Measurements from ENCODE around the gene CTNNA1.

CTNNA1 gene

DNA sequence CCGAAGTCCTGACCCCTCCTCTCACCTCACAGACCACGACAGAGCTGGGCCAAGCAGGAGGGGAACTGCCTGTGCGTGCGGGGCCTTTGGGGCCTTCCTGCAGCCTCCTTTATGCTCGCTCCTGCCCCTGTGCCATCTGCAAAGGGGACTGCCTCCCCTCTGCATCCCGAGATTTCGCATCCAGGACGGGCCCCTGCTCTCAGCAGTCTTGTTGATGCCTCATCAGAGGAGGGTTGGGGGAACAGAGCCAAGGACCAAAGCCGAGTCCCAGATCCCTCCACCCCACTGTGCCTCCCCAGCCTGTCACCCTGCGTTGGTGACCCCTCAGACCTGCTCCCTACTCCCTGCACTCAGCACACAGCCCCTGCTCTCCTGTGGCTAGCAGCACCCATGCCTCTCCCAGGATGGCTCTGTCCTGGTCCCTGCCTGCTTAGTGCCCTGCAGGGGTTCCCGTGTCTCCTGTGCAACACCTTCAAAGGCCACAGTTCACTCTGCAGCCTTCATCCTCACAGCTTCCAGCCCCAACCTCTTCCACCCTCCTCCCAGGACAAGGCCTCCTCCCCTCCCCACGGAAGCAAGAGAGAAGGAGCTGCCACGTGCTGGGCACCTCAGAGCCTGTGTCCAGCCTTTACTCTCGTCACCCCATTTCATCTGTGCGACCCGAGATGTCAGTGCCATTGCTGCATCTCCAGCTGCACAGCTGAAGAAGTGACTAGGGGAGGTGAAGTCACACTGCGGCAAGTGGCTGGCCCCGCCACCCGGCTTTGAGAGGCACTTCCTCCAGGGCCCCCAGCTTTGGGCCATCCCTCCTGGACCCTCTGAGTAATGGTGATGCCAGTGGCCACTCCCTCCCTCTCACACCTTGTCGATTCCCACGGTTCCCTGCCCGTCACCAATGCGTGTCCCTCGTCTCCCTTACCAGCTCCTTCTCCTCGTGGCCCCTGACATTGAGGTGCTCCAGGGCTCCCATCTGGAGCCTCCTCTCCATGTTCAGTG is 184.5 kb downstream of the CTNNA1 start:
- no peak for DNase-seq

DNA sequence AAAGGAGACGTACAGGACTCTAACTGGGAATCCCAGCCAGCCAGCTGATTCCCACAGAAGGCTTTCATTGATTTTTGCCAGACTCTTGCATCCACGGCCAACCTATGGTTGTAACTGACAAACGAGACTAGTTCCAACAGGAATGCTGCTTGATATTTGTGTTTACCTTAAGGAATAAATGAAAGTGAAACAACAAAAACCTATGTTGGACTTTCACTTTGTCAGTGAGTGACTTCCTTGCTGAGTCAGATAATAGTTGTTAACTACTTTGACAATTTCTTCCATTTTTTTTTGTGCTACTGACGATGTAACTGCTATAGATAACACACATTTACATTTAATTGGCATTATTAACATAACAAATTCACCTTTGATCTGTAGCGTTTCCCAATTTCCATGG is 185.3 kb downstream of the CTNNA1 start:
- no peak for DNase-seq

DNA sequence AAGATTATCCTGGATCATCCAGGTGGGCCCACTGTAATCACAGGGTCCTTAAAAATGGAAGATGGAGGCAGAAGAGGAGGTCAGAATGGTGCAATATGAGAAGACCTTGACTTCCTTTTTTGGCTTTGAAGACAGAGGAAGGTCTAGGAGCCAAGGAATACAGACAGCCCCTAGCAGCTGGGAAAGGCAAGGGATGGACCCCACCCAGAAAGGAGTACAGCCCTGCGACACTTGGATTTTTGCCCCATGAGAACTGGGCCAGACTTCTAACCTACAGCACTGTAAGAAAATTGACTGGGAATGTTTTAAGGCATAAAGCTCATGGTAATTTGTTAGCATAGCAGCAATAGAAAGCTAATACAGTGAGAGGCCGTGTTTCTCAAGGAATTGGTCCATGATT is 188.8 kb downstream of the CTNNA1 start:
- no peak for DNase-seq

DNA sequence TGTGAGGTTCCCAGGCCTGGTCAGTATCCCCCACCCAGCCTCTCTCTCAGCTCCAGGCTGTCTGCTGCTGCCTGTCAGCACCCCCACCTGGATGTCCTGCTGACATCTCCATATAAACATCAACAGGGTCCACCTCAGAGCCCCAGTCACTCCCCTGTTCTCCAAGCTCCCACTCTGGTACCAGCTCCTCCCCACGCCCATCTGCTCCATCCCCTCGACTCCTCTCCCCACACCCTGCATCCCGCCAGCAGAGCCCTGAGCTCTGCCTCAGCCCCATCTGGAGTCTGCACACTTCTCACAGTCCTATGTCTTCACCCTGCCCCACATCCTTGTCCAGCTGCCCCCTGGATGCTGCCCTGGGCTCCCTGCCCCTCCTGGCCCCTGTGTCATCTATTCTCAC is 189.6 kb downstream of the CTNNA1 start:
- DNase-seq = no peak

DNA sequence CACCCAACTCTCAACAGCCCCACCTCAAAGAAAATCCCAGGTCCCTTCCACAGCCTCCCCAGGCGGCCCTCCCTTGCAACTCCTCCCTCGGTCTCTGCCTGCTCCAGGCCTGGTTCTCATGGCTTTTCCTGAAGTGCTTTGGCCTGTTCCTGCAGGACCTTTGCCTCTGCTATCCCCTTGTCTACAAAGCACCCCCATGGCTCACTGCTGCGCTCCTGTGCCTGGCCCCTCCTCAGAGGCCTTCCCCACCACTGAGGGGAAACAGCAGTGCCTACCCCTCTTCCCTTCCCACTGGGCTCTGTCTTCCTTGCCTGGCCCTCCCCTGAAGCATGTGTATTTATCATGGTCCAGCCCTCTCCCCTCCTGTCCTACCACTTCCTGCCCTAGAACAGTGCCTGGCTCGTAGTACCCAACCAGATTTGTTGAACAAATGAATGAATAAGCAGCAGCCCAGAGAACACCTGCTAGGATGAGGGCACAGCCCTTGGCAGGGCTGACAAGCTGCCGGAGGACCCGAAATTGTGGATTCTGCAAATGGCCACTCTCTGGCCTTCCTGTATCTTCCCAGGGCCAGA is 190.5 kb downstream of the CTNNA1 start:
- no peak for DNase-seq

DNA sequence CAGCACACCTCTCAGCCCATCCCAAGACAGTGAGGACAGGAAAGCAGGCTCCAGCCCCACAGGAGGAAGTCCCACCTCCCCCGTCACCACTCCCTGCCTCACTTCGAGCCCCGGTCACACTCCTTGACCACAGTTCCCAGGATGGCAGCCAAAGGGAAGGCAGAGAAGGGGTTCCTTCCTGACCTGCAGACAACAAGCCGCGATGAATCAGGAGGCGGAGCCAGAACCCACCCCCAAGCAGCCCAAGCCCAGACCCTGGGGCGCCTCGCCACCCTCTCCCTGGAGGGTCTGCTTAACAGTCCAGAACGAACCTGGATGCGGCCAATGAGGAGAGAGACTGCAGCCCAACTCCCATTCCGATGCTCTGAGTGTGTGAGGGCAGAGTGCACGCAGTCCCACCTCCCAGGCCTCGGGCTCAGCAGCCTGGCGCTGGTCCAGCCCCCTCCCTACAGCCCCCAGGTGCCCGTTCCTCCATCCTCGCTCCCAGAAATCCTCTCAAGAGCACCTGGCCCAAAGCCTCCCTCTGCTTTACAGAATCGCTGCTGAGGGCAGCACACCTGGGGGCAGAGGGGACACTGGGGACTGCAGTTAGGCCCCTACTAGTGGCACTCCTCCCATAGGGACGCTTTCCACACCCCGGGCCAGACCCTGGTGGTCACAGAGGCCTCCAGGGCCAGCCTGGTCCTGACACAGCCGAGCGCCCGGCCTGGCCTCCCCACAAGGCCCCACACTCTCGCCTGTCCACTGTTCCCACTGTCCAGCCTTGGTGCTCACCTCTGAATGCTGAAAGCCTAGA is 191.5 kb downstream of the CTNNA1 start:
- DNase-seq = no peak

DNA sequence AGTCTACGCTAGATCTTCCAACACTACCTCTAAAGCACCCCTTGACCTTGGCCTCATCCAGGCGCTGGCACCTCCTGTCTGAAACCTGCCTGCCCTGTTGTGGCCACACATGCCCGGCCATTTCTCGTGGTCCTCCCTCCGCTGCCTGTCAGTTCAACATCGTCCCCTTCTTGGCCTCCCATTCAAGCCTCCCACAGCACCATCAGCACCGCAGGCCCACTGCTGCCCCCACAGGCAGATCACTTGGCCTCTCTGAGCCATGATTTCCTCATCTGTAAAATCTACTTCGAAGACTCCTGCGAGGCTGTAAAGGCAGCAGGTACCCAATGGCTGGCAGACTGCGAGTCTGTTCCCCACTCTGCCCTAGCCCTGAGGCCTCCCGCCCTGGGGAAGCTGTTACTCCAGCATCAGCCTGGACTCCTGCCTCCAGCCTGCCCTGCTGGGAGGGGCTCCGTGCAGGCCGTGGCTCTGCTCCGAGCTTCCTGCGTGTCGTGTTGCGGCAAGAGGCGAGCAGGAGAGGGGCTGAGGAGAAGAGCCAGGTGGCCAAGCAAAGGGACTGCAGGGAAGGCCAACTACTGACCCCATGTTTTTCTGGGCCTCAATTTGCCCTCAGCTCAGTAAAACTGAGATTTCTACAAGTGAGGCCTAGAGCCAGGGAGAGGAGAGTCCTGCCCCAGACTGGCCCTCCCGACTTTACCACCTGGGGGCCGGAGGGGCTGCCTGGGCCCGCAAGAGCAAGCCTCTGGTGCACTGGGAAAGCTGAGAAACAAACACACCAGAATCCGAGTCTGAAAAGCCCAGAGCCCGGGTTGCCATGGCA is 192.4 kb downstream of the CTNNA1 start:
- DNase-seq = no peak

DNA sequence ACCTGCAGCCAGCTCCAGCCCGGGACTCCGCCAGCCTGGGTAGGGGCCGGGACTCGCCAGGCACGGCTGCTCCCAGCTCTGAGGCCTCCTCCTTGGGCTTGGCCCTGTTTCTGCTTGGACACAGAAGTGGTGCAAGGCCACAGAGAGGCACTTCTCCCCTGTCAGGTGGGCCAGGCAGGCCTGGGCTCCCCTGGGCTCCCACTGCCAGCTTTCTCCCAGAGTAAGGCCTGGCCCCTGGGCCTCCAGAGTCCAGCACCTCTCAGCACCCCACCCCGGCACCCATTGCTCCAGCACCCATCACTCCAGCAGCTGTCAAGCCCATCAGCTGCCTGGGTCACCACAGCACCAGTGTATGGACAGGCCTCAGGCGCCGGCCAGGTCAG is 193.0 kb downstream of the CTNNA1 start:
- no peak for DNase-seq

DNA sequence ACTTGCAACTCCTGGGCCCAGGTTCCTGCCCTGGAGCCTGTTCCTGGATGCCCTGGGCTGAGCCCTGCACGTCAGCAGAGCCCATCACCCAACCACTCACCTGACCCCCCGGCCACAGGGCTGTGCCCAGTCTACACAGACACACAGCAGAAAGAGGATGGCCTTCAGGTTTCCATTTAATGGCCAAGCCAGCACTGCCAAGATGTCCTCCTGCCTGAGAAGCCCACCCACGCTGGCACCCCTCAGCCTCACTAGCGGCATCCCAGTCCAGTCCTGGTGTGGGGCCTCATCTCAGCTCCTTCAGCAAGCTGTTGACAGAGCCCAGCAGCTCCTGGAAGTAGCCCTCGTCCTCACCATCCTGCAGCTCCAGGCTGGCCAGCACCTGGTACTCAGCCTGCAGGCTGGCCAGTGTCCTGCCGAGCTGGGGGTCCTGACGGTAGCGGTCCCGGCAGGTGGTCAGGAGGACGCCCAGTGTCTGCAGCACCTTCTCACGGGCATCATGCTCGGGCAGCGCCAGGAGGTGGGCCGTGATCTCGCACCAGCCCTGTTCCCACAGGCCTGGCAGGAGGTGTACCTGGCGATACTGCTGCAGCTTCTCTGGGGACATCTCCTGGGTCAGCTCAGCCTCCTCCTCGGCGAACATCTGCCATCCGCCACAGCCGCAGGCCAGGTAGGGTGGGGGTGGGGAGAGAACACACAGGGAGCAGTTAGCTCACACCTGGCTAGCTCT is 193.8 kb downstream of the CTNNA1 start:
- no peak for DNase-seq

DNA sequence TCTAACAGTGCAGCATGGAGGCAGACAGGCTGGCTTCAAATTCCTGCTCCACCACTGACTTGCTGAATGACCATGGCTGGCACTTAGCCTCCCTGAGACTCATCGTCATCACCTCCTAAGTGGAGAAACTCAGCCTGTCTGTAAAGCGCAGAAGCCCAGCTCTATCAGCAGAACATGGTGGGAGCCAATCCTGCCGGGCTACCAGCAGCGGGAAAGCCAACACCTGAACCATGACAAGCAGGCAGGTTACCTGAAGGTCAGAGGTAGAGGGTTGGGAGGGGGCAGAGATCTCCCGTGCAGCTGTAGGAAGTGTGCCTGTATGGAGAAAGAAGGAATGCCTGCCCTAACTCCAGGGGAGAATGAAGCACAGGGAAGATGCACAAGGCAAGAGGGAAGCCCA is 194.6 kb downstream of the CTNNA1 start:
- no peak for DNase-seq

DNA sequence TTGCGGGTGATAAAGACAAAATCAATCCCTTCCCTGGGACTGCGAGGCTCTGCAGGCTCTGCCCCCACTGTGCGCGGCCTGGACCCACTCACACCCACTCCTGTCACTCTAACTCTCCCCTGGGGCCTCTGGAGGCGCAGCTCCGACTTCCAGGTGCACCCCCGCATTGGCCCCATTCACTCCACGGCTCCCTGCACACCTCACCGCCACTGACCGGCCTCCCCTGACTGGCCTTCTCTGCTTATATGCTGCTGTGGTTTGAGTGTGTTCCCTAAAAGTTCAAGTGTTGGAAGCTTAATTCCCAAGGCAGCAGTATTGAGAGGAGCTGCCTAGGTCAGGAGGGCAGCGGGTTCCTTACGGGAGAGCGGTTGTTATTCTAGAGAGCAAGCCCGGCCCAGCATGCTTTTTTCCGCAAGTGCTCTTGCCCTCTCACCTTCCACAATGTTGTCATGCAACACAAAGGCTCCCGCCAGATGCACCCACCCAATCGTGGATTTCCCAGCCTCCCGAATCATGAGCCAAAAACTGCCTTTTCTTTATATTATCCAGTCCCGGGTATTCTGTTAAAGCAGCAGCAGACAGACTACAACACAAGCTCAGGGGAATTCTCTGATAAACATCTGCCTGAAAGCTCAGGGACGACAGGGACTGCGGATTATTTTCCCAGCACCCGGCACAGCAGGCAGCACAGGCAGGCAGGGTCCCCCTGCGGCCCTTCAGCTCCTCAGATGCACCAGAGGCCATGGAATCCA is 195.4 kb downstream of the CTNNA1 start:
- DNase-seq = no peak

DNA sequence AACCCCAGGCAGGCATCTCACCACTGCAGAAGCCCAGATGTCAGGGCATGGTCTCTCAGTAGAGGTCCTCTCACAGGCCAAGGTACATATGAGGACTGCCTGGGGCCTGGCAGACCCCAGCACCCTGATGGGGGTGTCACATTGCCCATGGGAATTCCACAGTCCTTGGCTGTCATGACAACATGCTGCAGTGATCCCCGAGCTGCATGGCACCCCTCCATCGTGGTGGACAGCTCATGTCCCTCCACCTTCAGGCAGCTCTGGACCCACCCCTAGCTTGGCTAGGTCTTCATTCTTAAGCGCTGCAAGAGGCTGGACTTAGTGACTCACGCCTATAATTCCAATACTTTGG is 196.0 kb downstream of the CTNNA1 start:
- no peak for DNase-seq

DNA sequence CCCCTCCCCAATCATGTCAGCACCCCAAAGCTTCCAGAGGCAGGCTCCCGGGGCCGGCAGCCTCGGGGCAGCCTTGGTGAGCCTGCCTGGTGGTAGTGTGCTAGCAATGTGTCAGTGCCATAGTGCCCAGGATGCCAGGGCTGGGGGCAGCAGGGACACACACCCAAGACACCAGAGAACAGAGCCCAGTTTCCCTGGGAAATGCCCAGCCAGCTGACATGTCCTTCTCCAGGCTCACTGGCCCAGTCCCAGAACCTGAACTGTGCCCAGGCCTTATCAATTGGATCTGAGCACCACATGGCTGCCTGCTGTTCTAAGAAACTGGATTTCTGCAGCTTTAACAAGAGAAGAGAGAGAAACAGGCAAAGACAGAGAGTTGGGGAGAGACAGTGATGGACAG is 196.8 kb downstream of the CTNNA1 start:
- no peak for DNase-seq

DNA sequence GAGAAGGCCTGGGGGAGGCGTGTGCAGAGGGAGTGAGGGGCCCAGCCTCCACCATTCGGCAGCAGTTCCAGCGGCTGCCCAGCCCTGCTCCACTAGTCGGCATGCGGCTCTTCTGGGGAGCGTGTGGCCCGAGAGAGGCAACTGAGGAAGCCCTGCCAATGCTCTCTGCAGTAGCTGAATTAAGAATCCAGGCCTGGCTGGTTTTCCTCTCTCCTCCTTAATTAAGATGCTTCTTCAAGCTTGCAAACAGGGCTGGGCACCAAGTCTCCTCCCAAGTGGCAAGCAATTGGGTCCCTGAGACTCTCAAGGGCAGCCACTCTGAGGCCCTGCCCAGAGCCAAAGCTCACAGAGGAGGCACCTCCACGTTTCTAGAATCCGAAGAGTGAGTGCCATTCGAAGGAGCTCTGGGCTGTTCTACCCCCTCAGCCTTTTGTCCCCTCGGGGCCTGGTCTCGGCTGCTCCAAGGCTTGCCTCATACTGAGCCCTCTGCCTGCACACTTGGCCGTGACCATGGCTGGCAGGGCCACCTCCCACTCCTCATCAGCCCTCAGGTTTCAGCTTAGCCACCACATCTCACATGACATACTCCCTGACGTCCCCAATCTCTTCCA is 197.3 kb downstream of the CTNNA1 start:
- DNase-seq = no peak

DNA sequence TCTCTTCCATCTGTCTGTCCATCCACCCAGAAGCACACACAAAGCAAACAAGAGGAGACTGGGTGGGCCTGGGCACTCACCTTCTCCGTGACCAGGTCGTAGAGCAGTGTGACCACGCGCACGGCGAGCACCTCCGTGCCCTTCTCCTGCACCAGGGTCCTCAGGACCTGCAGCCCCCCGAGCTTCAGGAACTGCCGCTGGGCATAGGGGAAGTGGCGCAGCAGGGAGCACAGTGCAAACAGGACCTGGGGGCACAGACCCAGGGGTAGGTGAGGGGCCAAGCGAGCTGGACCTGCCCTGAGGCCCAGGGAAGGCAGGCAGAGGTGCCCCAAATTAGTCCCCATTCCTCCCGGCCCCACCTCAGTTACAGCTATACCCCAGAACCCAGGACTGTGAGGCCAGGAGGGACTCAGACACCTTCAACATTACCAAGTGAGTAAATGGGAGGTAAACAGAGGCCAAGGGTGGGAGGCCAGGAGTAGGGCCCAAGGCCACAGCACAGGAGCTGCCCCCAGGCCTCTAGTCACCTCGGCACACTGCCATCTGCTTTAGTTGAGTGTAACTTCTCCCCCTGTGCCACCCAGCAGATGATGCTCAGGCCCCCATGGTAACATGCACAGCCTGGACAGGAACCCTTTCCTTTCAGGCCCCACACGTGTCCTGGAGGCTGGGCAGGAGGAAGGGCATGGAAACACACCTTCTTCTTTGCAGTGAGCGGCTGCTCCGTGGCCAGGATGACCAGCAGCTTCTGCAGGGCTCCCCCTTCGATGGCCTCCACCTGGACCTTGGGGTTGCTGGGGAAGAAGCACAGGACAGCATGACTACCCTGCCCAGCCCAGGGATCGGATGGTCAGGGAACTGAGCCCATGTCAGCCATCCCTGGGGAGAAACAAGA is 198.1 kb downstream of the CTNNA1 start:
- no peak for DNase-seq

DNA sequence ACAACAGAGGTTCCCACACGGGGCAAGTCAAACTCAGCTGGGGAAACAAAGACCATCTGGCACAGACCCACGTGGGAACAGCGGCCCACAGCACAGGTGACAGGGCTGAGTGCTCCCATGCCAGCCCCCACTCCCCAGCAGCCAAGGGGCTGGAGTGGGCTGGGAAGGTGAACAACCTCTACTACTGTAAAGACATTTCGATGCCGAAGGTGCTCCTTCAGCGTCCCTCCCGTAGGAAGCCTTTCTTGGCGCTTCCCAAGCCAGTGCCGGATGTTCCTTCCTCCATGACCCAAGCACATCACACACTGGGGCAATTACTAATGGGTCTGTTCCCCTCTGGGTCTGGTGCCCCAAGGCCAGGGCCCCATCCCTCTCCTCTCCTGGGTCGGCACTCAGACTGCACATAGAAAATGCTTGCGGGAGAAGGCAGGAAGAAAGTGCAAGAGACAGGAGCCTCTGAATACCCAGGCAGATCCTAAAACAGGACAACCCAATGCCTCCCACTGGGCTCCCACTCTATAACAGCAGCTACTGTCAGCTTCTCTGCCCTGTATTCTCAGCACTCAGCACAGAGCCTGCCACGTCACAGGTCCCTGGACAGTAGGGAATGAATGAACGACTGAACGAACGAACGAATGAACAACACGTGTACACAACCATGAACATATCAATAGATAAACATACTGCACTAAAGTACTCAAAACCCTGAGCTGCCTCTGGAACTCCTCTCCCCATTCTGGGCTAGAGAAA is 198.9 kb downstream of the CTNNA1 start:
- no peak for DNase-seq

DNA sequence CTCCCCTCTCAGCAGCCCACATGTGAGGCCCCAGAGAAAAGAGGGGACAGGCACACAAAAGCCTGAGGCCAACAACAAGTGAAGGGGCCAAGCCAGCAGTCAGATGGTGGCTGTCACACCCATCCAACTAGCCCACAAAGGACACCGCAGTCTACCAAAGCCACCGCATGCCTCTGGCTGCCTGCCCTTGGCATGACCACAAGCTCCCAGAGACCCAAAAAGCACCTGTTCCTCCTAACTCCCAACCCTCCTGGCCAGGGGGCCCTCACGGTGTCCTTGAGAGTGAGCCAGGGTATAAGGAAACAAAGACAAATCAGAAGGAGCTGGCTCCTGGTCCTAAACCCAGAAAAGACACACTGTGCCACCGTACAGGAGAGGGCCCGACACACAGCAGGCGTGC is 199.7 kb downstream of the CTNNA1 start:
- DNase-seq = no peak

DNA sequence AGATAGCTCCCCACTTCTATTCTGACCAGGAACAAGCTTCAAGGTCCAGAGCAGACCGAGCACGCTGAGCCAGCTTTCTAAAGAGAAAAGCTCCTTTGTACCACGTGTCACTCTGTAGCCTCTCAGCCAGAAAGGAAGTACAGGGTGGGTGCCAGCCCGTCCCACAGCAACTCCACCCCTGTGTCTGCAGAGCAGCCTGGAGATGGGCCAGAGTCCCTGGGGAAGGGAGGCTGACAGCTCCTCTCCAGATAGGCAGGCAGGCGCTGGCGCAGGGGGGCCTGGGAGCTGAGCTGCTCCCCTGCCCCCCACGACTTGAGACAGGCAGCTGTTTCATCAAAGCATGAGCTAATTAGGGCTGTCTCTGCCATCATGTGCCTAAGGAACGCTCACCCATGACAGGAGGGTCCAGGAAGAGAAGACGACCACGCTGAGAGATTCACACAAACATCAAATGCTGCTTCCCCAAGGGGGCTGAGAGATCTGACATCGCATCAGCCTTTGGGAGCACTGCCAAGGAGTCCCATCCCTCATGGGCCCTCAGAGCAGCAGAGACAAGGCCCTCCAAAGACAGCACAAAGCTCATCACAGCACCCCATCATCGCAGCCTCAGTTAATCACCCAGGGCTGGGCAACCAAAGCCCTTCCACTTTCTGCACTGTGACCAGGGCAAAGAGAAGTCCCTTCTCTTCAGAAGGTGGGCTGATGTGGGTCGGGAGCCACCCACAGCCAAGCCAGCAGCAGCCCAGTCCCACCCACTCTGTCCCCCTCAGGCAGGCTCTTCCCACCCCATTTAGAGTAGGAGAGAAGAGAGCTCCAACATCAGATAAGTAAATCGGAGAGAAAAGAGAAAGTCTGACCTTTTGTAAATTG is 200.4 kb downstream of the CTNNA1 start:
- DNase-seq = peak; percentile 5

All from activated naive CD4-positive, alpha-beta T cell treated with Interleukin-2 at 50 U/mL for 16 hours (primary cell).